OCI-LY3 (cell line): ENCODE results near the gene GPATCH3.
A peak's percentile ranks its signal among the peaks of the same experiment; 100 is the strongest.

Experiments
- H2AFZ ChIP-seq: fragments of 200-600, 300-600 bp; shearing (Covaris generic); 2 replicates; pipeline ENCODE4 v1.6.0; 2014; ENCODE audit warnings: antibody characterized with exemption, low read depth, low read length
- H3K27ac ChIP-seq: fragments of 200-600, 300-600 bp; sonication (generic); 2 replicates; pipeline ENCODE4 v1.5.1; 2014; ENCODE audit warnings: mild to moderate bottlenecking, low read length, moderate library complexity, mixed read lengths
- H3K27me3 ChIP-seq: fragments of 200-600, 300-600 bp; sonication (generic); 2 replicates; pipeline ENCODE4 v1.6.1; 2014; ENCODE audit warnings: low read depth, low read length, mixed read lengths
- H3K36me3 ChIP-seq: fragments of 200-600, 300-600 bp; sonication (generic); replicated peaks from 2 replicates; pipeline ENCODE3; 2014; ENCODE audit warnings: low read depth, low read length, mixed read lengths
- H3K4me1 ChIP-seq: fragments of 300-600, 200-600 bp; sonication (generic); 2 replicates; pipeline ENCODE4 v1.6.1; 2014; ENCODE audit warnings: low read length, mixed read lengths
- H3K4me2 ChIP-seq: fragments of 200-600, 300-600 bp; sonication (generic); 2 replicates; pipeline ENCODE4 v1.6.1; 2014; ENCODE audit warnings: low read length, mixed read lengths
- H3K4me3 ChIP-seq: fragments of 300-600, 200-600 bp; sonication (generic); 2 replicates; pipeline ENCODE4 v1.5.1; 2014; ENCODE audit warnings: antibody characterized with exemption, mild to moderate bottlenecking, low read length, moderate library complexity
- H3K79me2 ChIP-seq: fragments of 300-600, 200-600 bp; shearing (Covaris generic); 2 replicates; pipeline ENCODE4 v1.6.1; 2014; ENCODE audit warnings: mild to moderate bottlenecking, low read length, mixed read lengths
- H3K9ac ChIP-seq: fragments of 300-600, 200-600 bp; shearing (Covaris generic); 2 replicates; pipeline ENCODE4 v1.6.0; 2014; ENCODE audit warnings: mild to moderate bottlenecking, low read length, moderate library complexity
- H3K9me3 ChIP-seq: fragments of 200-600, 300-600 bp; shearing (Covaris generic); 2 replicates; pipeline ENCODE4 v1.6.1; 2014; ENCODE audit warnings: low read length, mixed read lengths; ENCODE audit not compliant: insufficient read depth
- H4K20me1 ChIP-seq: fragments of 200-600, 300-600 bp; sonication (generic); 2 replicates; pipeline ENCODE4 v1.6.1; 2016; ENCODE audit warnings: low read length, mixed read lengths; ENCODE audit not compliant: insufficient read depth
- EZH2phosphoT487 ChIP-seq: fragments of 200-600 bp; shearing (Covaris generic); IDR thresholded peaks from 2 replicates; pipeline ENCODE4 v1.6.1; 2018; ENCODE audit warnings: antibody characterized with exemption, mixed run types, low read depth
- TF ChIP-seq, protein P1 (sequence below): fragments of 200-600, 300-600 bp; sonication (generic); IDR thresholded peaks from 2 replicates; pipeline ENCODE4 v1.5.1; 2014; ENCODE audit warnings: antibody characterized with exemption, low read length, low read depth

Gene GPATCH3

DNA sequence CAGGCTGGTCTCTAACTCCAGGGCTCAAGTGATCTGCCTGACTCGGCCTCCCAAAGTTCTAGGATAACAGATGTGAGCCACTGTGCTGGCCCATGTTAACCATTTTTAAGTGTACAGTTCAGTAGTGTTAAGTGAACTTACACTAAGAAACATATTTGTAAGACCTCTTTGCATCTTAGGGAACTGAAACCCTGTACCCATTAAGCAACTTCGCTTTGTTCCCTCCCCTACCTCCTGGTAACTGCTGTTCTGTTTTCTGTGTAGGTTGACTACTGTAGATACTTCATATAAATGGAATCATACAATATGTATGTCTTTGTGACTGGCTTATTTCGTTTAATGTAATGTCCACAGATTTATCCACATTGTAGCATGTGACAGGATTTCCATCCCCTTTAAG, 32.3 kb upstream of the GPATCH3 start:
- Histone ChIP-seq H3K27me3 (no peaks in the 10 kb centered on the region), H3K9ac (no peak overlapping the region), H3K4me1 (peaks cover 11% of the 10 kb centered on the region), H2AFZ (no peak overlapping the region), H3K79me2 (peaks cover 40% of the 10 kb centered on the region), H3K4me3 (no peak overlapping the region), H3K27ac (peak overlapping the region; percentile 70), H3K36me3 (peaks cover 11% of the 10 kb centered on the region), H3K4me2 (peak overlapping the region; percentile 30), H4K20me1 (no peaks in the 10 kb centered on the region), H3K9me3 (no peaks in the 10 kb centered on the region)
- no peak for TF ChIP-seq EZH2phosphoT487
- TF ChIP-seq, protein P1, sequence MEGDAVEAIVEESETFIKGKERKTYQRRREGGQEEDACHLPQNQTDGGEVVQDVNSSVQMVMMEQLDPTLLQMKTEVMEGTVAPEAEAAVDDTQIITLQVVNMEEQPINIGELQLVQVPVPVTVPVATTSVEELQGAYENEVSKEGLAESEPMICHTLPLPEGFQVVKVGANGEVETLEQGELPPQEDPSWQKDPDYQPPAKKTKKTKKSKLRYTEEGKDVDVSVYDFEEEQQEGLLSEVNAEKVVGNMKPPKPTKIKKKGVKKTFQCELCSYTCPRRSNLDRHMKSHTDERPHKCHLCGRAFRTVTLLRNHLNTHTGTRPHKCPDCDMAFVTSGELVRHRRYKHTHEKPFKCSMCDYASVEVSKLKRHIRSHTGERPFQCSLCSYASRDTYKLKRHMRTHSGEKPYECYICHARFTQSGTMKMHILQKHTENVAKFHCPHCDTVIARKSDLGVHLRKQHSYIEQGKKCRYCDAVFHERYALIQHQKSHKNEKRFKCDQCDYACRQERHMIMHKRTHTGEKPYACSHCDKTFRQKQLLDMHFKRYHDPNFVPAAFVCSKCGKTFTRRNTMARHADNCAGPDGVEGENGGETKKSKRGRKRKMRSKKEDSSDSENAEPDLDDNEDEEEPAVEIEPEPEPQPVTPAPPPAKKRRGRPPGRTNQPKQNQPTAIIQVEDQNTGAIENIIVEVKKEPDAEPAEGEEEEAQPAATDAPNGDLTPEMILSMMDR, result no peak

DNA sequence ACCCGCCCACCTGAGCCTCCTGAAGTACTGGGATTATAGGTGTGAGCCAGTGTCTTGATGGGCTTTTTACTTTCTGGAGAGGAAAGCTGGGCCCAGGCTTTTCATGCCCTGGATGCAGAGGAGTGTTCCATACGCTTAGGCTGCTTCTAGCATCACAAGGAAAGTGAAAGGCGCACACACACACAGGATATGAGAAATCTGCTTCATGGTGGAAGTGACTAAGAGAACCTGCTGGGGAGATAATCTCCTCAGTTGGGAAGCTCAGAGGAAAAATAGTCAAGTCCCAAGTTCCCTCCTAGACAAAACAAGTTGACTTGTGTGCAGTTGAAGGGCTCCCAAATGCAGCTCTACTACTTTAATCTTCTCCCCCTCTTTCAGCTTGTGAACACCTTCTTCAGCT, 23.4 kb upstream of the GPATCH3 start:
- peaks cover 14% of the 10 kb centered on the region for H3K4me1 ChIP-seq
- H3K4me3 ChIP-seq, result no peak overlapping the region
- no peak overlapping the region for H3K4me2 ChIP-seq
- no peaks in the 10 kb centered on the region for H4K20me1 ChIP-seq
- no peaks in the 10 kb centered on the region for H3K9me3 ChIP-seq
- H3K36me3 ChIP-seq, result peaks cover 9% of the 10 kb centered on the region
- no peak for TF ChIP-seq EZH2phosphoT487
- TF ChIP-seq, protein P1, result no peak
- H3K27me3 ChIP-seq, result no peaks in the 10 kb centered on the region
- H3K27ac ChIP-seq, result no peak overlapping the region
- no peak overlapping the region for H3K9ac ChIP-seq
- no peak overlapping the region for H2AFZ ChIP-seq
- H3K79me2 ChIP-seq, result peaks cover 44% of the 10 kb centered on the region

- H3K79me2 ChIP-seq, result peaks cover 38% of the 10 kb centered on the region
- H3K27ac ChIP-seq, result no peak overlapping the region
- no peaks in the 10 kb centered on the region for H4K20me1 ChIP-seq
- no peak overlapping the region for H2AFZ ChIP-seq
- peaks cover 14% of the 10 kb centered on the region for H3K4me1 ChIP-seq
- no peak for TF ChIP-seq EZH2phosphoT487
- TF ChIP-seq, protein P1, result no peak
- H3K9ac ChIP-seq, result peak overlapping the region; percentile 88
- peak overlapping the region; percentile 90 for H3K4me2 ChIP-seq
- no peaks in the 10 kb centered on the region for H3K9me3 ChIP-seq
- peak overlapping the region; percentile 80 for H3K4me3 ChIP-seq
- H3K36me3 ChIP-seq, result peaks cover 4% of the 10 kb centered on the region
- H3K27me3 ChIP-seq, result no peaks in the 10 kb centered on the region
Observed at GRCh38 chr1:26922901-26923300, 22.6 kb upstream of the GPATCH3 start.

DNA sequence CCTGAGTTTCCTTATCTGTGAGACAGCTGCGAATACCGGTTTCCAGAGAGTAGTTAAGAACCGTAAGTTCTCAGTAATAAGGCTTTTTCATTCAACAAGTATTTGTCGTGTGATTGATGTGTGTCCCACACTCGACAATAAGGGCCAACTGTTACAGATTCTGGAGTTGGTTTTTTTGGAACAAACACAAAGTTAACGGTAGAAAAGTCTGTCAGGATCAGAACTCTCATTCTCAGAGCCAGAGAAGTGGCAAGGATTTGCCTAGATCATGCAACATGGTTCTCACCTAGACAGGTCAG, 22.1 kb upstream of the GPATCH3 start:
- Histone ChIP-seq H3K4me3 (peak overlapping the region; percentile 80), H3K4me2 (peak overlapping the region; percentile 90), H3K79me2 (peaks cover 38% of the 10 kb centered on the region), H3K9ac (peak overlapping the region; percentile 88), H3K36me3 (peaks cover 4% of the 10 kb centered on the region), H4K20me1 (no peaks in the 10 kb centered on the region), H2AFZ (no peak overlapping the region), H3K9me3 (no peaks in the 10 kb centered on the region), H3K27me3 (no peaks in the 10 kb centered on the region), H3K27ac (peak overlapping the region; percentile 46; the same call in 1 of the 2 replicates), H3K4me1 (peaks cover 14% of the 10 kb centered on the region)
- no peak for TF ChIP-seq EZH2phosphoT487
- TF ChIP-seq, protein P1, result no peak
